ENCODE measurements around the gene TBC1D30.

DNA sequence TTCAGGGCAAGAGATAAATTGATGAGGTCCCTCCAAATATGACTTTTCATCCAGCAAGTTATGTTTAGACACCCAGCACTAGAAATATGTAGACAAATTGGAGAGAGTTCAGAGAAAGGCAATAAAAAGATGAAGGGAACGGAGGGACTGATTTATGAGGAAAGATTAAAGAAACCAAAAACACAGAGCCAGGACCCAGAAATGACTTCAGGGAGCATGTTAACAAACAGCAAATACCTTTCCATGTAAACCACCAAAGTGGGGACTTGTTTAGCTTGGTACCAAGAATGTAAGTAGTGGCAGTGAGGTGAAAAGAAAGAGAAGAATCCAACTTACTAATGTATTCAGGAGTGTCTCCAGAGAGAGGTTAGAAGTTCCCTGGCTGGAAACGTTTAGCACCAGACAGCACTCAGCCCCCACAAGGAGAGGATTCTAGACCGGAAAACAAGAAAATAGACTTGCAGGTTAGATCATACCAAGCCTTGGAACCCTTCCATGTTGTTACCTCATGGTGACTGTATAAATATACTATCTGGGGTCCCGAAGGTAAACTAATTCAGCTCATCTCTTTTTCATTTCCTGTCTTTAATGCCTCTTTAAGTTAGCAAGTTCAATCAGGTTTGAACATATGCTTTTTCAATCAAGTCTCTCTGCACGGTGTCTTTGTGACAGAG is 79.2 kb downstream of the TBC1D30 start:
- no peak for TF ChIP-seq ZNF396 (CRISPR knock-in tag; IDR thresholded peaks at IDR 0.05; ENCODE audit: borderline replicate concordance)
- TF ChIP-seq, protein P1, sequence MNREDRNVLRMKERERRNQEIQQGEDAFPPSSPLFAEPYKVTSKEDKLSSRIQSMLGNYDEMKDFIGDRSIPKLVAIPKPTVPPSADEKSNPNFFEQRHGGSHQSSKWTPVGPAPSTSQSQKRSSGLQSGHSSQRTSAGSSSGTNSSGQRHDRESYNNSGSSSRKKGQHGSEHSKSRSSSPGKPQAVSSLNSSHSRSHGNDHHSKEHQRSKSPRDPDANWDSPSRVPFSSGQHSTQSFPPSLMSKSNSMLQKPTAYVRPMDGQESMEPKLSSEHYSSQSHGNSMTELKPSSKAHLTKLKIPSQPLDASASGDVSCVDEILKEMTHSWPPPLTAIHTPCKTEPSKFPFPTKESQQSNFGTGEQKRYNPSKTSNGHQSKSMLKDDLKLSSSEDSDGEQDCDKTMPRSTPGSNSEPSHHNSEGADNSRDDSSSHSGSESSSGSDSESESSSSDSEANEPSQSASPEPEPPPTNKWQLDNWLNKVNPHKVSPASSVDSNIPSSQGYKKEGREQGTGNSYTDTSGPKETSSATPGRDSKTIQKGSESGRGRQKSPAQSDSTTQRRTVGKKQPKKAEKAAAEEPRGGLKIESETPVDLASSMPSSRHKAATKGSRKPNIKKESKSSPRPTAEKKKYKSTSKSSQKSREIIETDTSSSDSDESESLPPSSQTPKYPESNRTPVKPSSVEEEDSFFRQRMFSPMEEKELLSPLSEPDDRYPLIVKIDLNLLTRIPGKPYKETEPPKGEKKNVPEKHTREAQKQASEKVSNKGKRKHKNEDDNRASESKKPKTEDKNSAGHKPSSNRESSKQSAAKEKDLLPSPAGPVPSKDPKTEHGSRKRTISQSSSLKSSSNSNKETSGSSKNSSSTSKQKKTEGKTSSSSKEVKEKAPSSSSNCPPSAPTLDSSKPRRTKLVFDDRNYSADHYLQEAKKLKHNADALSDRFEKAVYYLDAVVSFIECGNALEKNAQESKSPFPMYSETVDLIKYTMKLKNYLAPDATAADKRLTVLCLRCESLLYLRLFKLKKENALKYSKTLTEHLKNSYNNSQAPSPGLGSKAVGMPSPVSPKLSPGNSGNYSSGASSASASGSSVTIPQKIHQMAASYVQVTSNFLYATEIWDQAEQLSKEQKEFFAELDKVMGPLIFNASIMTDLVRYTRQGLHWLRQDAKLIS (CRISPR knock-in tag; IDR thresholded peaks at IDR 0.05; ENCODE audit: borderline replicate concordance) = no peak
- no peak for TF ChIP-seq TCF7 (CRISPR knock-in tag; IDR thresholded peaks at IDR 0.05; ENCODE audit: low read depth)
- TF ChIP-seq, protein P2, sequence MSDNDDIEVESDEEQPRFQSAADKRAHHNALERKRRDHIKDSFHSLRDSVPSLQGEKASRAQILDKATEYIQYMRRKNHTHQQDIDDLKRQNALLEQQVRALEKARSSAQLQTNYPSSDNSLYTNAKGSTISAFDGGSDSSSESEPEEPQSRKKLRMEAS (CRISPR knock-in tag; IDR thresholded peaks at IDR 0.05) = no peak
- TF ChIP-seq, protein P3, sequence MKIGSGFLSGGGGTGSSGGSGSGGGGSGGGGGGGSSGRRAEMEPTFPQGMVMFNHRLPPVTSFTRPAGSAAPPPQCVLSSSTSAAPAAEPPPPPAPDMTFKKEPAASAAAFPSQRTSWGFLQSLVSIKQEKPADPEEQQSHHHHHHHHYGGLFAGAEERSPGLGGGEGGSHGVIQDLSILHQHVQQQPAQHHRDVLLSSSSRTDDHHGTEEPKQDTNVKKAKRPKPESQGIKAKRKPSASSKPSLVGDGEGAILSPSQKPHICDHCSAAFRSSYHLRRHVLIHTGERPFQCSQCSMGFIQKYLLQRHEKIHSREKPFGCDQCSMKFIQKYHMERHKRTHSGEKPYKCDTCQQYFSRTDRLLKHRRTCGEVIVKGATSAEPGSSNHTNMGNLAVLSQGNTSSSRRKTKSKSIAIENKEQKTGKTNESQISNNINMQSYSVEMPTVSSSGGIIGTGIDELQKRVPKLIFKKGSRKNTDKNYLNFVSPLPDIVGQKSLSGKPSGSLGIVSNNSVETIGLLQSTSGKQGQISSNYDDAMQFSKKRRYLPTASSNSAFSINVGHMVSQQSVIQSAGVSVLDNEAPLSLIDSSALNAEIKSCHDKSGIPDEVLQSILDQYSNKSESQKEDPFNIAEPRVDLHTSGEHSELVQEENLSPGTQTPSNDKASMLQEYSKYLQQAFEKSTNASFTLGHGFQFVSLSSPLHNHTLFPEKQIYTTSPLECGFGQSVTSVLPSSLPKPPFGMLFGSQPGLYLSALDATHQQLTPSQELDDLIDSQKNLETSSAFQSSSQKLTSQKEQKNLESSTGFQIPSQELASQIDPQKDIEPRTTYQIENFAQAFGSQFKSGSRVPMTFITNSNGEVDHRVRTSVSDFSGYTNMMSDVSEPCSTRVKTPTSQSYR (CRISPR knock-in tag; IDR thresholded peaks at IDR 0.05) = no peak

All from WTC11 (cell line).